HG03460 (cell line): ENCODE results near the gene CFAP251.

Source experiments
- ATAC-seq: cut with Tn5 transposase; IDR thresholded peaks from one replicate; pipeline ENCODE4 v1.9.1; 2021; ENCODE audit not compliant: unreplicated experiment

CFAP251 gene

DNA sequence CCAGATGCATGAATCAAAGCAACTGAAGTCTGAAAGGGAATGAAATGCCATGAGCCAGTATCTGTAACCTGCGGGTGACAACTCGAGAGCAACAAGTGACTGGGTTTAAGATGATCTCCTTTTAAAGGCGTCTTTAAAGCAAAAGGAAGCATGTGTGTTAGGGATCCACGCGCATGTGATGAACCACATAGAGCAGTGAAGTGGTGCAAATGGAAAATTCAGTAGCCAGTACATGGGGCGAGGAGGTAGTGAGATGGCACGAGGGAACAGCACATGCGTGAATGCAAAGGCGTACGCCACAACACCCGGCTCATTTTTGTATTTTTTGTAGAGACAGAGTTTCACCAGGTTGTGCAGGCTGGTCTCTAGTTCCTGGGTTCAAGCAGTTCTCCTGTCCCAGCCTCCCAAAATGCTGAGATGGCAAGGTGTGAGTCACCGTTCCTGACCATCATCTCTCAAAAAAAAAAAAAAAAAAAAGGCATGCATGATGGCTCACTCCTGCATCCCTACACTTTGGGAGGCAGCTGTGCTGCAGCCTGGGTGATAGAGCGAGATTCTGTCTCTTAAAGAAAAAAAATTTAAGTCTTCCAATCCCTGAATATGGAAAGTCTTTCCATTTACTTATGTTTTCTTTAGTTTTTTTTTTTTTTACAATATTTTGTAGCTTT lies 78.7 kb downstream of the CFAP251 start:
- ATAC-seq: no peak

DNA sequence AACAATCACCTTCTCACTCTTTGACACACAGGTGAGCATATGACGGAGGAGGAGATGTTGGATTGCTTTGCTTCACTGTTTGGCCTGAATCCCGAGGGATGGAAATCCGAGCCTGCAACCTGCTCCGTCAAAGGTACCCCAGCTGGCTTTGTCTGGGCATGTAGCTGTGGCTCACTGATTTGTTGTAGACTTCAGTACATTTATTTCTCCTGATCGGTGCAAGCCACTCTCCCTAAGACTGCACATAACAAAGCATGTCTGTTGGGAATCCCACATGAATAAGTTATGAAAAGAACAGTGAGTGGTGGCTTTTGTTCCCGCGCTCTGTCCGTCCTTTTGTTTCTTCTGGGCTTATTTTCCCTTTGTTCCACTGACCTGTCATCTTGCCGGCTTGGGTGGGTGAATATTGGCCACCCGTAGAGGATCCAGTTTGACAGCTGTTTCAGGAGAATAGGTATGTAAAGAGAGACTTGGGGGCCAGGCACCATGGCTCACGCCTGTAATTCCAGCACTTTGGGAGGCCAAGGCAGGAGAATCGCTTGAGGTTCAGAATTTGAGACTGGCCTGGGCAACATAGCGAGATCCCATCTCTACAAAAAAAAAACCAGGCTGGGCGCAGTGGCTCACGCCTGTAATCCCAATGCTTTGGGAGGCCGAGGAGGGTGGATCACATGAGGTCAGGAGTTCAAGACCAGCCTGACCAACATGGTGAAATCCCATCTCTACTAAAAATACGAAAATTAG lies 83.2 kb downstream of the CFAP251 start:
- ATAC-seq: no peak

GRCh38 chr12:122003651-122004611 lies 85.5 kb downstream of the CFAP251 start:
- ATAC-seq: no peak

- ATAC-seq: no peak
Measured at GRCh38 chr12:122004633-122005071, 86.3 kb downstream of the CFAP251 start.

DNA sequence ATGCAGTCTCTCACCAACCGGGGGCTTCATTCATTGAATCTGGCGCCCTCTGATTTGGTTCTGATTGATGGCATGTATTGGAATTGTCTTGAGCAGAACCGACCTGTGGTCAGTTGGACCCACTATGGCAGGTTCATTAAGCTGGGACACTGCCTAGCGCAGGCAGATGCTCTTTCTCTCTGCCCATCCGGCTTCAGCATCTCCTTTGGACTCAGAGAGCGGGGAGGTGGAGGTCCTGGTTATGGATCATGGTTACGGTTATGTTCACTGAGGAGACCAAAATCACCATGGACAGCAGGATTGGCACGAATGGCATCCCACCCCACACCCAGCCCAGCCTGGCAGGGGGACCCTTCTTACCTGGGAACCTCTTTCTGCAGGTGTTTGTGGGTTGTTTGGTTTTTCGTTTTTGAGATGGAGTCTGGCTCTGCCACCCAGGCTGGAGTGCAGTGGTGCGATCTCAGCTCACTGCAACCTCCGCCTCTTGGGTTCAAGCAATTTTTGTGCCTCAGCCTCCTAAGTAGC lies 86.9 kb downstream of the CFAP251 start:
- no peak for ATAC-seq

- ATAC-seq: no peak
Measured at GRCh38 chr12:122006186-122006926, 88.0 kb downstream of the CFAP251 start.

- no peak for ATAC-seq
Measured at GRCh38 chr12:122009741-122010140, 91.3 kb downstream of the CFAP251 start.

DNA sequence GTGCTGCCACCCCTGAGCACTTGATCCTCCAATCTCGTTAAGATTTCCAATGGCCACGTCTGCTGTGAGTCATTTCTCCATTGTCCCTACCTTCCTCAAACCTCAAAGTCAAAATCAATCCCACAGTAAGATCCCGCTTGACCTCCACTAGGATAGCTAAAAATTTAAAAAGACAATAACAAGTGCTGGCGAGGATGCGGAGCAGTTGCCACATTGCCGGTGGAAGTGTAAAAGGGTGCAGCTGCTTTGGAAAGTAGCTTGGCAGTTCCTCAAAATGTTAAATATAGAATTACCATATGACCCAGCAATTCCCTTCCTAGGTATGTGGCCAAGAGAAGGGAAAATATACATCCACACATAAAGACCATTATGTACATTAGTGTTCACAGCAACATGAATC lies 93.8 kb downstream of the CFAP251 start:
- no peak for ATAC-seq

DNA sequence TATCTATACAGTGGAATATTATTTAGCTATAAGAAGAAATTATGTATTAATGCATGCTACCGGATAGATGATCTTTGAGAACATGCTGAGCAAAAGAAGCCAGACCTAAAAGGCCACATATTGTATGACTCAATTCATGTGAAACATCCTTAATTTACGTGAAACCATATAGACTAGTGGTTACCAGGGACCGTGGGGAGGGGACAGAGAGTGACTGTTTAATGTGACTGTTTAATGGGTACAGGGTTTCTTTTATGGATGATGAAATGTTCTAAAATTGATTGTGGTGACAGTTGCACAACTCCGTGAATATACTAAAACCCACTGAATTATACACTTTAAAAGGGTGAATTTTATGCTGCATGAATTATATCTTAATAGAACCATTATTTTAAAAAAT lies 94.7 kb downstream of the CFAP251 start:
- ATAC-seq: no peak

- ATAC-seq: no peak
Measured at GRCh38 chr12:122013791-122014590, 95.6 kb downstream of the CFAP251 start.

GRCh38 chr12:122014781-122015180 lies 96.4 kb downstream of the CFAP251 start:
- ATAC-seq: no peak

DNA sequence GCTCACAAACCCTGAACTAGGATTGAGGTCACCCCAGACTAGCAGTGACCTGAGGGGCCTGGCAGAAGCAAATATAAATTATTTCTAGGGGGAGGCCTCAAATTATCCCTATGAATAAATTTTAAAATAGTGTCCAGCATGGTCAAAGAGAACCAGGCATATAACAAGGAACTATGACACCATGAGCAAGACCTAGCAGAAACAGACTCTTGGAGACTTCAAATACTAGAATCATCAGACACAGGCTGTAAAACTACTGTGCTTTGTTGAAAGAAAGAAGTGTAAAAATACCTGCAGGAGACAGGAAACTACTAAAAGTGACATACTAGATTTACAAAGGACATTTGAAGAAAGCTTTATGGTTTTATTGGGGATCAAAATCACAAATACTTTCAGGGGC lies 100.1 kb downstream of the CFAP251 start:
- ATAC-seq: no peak

- no peak for ATAC-seq
Measured at GRCh38 chr12:122018937-122019336, 100.5 kb downstream of the CFAP251 start.

DNA sequence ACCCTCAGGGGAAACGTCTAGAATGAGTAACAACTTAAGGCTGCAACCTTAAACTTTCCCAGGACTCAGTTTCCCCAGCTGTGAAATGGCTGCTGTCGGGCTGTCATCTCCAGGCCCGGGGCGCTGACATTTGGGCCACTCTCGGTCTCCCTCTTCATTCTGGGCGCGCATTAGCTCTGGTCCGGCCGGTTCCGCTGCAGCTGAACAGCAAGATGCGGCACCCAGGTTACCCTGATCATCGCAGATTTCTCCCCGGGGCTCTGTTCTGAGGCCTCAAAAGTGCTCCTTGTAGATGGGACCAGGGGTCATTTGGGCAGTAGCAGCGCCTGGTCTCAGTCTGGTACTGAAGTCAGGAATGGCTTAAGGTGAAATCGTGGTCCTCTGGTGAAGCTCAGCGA lies 102.4 kb downstream of the CFAP251 start:
- ATAC-seq: no peak

DNA sequence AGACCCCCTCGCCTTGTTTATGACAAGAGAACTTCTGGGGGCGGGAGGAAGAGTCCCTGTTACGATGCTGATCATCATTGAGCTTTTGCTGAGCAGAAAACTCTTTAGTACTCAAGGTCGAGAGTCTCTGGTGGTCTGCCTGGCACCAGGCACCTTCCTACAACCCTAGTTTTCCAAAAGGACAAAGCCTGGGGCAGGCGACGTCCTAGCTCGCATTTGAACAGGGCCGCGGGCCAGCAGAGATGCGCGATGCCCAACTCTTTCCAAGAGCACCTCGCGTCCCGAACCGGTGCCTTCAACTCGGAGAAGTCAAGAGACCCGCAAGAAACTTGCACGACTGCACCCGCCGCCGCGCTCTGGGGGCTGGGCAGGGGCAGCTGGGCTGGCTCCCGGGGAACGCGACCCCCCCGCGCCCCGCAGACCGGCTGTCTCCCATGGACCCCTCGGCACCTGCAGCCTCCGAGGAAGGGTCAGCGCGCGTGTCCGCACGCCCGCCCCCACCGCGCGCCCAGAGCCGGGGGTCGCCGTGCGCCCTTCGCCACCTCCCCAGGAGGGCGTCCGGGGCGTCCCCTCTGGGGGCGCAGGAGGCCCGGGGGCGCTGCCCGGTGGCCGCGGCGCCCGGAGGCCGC lies 102.9 kb downstream of the CFAP251 start:
- no peak for ATAC-seq

GRCh38 chr12:122021822-122022392 lies 103.5 kb downstream of the CFAP251 start, which contains the start of gene BCL7A:
Gene BCL7A, plus strand, starts transcription at chr12:122021884. Its CDS starts 208 bp downstream, at chr12:122022092.
- ATAC-seq: no peak

DNA sequence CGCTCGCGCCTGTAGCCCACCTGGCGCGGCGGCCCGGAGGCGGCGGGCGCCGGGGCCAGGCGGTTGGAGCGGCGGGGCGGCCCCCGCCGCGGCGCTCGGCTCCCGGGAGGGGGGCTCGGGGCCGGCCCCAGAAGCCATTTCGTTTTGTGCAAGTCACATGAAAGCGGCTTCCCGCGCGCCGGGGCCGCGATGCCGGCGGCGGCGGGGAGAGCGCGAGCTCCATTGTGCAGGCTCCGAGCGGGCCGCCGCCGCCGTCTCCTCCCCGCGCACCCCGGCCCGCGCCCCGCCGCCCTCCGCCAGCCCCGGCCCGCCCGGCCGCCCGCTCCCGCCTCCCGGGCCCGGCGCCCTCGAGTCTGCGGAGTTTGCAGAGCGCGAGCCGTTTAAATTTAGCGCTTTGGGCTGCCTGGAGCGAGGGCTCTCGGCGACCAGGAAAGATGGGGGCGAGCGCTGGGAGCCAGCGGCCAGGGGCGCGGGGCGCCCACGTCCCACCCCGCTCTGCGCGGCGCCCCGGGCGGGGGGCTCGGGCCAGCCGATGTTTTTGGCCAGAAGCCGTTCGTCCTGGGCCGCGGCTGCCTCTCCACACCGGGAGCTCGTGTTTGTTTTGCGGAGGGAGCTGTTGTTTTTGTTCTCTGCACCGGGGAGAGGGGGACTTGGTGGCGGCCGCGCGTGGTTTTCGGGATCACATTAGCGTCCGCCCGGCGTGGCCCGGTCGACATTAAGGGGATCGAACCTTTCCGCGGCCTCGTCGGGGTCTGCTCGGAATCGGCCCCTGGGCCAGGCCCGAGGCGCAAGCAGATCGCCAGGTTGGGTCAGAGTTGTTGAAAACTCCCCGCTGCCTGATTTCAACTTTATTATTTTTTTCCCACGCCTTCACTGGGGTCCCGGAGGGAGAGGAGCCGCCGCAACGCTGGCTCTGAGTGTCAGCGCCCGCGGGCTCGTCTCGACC lies 104.3 kb downstream of the CFAP251 start:
- ATAC-seq: no peak
